Psoas muscle (tissue), 8 donors: ENCODE data around the gene HPCAL1. TPM values are rescaled to one million over a fixed set of nuclear protein-coding genes. Genes with fewer than 3 reads are reported as not detected.

Experiments used
- ATAC-seq, 4 donors: fragments of 200-7000 bp; cut with Tn5 transposase; one replicate each; pipeline ENCODE4 v1.9.1; 2020; ENCODE audit warnings: moderate library complexity in 3 of 4, mild to moderate bottlenecking in 2 of 4
- DNase-seq, 2 donors: peaks; one replicate each; pipeline ENCODE4 v3.0.0-alpha.2; 2020
- H3K27ac ChIP-seq: fragments of 200-600 bp; one replicate; pipeline ENCODE4 v1.8.0; 2022
- H3K27me3 ChIP-seq, 3 donors: fragments of 200-600 bp in 1 of 3; one replicate each; pipeline versions ENCODE4 v1.6.1 to v1.8.0; 2013 to 2022; ENCODE audit warnings: low read length in 2 of 3, mild to moderate bottlenecking in 2 of 3, moderate library complexity in 1 of 3; ENCODE audit not compliant: insufficient read depth in 3 of 3
- H3K36me3 ChIP-seq, 2 donors: fragments of 200-600 bp in 1 of 2; one replicate each; pipeline versions ENCODE4 v1.6.1 to v1.8.0; 2013 to 2022; ENCODE audit warnings: low read depth in 1 of 2, mild to moderate bottlenecking in 1 of 2, moderate library complexity in 1 of 2; ENCODE audit not compliant: insufficient read depth in 1 of 2
- H3K4me1 ChIP-seq: fragments of 200-600 bp; one replicate; pipeline ENCODE4 v1.8.0; 2022
- H3K4me3 ChIP-seq: fragments of 200-600 bp; one replicate; pipeline ENCODE4 v1.8.0; 2022; ENCODE audit warnings: mild to moderate bottlenecking
- H3K9me3 ChIP-seq: fragments of 200-600 bp; one replicate; pipeline ENCODE4 v1.8.0; 2022
- WGBS, 3 donors: extraction: QIAGEN DNeasy Blood & Tissue Kit; methylation state at CpG; one replicate each; pipeline versions ENCODE4 v1.1.6 to v1.1.7; 2013; 5-methylcytosine and 5-hydroxymethylcytosine counted together
- intact Hi-C, 2 donors: fragments of 100-400 bp; cut with DNase I; formaldehyde crosslinking; loops; one replicate each; pipeline versions ENCODE4 v1.11.0 to v1.14.2; 2022
- polyA plus RNA-seq, 3 donors: library from polyadenylated mRNA; stranded (reverse); fragments of 200-250 nt; gene quantifications; one replicate each; pipeline ENCODE4 v1.2.3, GENCODE V29; 2013
- total RNA-seq, 4 donors: library from RNA; stranded (reverse); fragmentation: NEBNext Ultra II Directional in 2 of 4; extraction: Animal tissue kit (Norgen Biotek cat#: 25700) in 2 of 4; gene quantifications; one replicate each; pipeline versions ENCODE4 v1.2.1 to v1.2.4, GENCODE V29; 2021 to 2023
- TF ChIP-seq, protein P1 (sequence below): fragments of 200-600 bp; IDR thresholded peaks from one replicate; pipeline ENCODE4 v1.8.0; 2022; ENCODE audit warnings: antibody characterized with exemption
- donor health status: healthy with polysubstance abuse.
- donor health status: DM: no; HTN: no; CAD: no; lungs with moderate emphysema.
- donor health status: Bipolar disorder and iron deficiency.
- donor health status: healthy.
- donor health status: DM: yes; HTN: yes; CAD: no.
- donor health status: DM: no; HTN: no; CAD: no.
- donor health status: DM: no; HTN: no; CAD: no.
- donor health status: DM: yes; HTN: yes; CAD: no.

Gene HPCAL1
- total and polyA plus RNA-seq, 7 donors, result 16.1 to 182 (median 33.4) TPM

DNA sequence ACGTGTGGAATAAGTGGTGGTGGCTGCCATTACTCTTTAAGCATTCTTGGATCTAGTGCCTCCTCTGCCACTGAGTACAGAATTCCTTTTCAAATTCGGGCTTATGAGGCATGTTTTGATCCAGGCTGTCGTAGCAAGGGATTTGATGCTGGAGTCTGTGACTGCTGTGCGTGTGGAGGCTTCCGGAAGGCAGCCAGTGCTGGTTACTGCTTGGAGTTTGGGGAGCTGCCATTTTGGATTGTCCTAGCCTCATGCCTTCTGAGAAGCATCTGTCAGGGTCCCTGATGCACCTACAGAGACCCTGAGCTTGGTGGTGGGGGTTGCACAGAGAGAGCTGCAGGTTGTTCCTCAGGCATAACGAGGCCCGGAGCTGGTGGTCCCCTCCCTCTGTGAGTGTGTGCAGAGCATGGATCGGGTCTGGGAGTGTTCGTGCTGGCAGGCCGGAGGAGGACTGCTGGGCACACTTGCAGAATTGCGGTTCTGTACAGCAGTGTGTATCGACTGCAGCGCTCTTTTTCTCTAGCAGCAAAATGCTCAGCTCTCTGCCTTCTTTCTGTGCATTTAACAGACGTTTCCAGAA is 7.7 kb downstream of the HPCAL1 start:
- ATAC-seq, result no peak
- H3K36me3 ChIP-seq, result no peaks in the 10 kb centered on the region
- no peak overlapping the region for H3K4me3 ChIP-seq
- intact Hi-C loops, result no loop called here
- 87 to 90% (median 88%) methylated on average over 14 of the region's 14 CpGs for WGBS, 3 donors
- H3K9me3 ChIP-seq, result no peaks in the 10 kb centered on the region
- peaks cover 0 to 4% (median 0%) of the 10 kb centered on the region in 3 donors for H3K27me3 ChIP-seq
- H3K4me1 ChIP-seq, result no peaks in the 10 kb centered on the region
- TF ChIP-seq, protein P1, sequence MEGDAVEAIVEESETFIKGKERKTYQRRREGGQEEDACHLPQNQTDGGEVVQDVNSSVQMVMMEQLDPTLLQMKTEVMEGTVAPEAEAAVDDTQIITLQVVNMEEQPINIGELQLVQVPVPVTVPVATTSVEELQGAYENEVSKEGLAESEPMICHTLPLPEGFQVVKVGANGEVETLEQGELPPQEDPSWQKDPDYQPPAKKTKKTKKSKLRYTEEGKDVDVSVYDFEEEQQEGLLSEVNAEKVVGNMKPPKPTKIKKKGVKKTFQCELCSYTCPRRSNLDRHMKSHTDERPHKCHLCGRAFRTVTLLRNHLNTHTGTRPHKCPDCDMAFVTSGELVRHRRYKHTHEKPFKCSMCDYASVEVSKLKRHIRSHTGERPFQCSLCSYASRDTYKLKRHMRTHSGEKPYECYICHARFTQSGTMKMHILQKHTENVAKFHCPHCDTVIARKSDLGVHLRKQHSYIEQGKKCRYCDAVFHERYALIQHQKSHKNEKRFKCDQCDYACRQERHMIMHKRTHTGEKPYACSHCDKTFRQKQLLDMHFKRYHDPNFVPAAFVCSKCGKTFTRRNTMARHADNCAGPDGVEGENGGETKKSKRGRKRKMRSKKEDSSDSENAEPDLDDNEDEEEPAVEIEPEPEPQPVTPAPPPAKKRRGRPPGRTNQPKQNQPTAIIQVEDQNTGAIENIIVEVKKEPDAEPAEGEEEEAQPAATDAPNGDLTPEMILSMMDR, result no peak
- H3K27ac ChIP-seq, result no peak overlapping the region
- DNase-seq, result no peak

DNA sequence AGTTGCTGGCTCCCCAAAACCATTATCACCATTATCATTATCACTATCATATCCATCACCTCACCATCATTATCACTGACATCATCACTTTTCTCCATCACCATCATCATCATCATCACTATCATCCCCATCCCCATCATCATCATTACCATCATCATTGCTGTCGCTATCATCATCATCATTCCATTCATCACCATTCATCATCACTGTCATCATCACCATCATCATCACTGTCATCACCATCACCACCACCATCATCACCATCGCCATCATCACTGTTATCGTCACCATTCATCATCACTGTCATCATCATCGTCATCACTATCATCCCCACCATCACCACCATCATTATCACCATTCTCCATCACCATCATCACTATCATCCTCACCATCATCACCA is 9.0 kb downstream of the HPCAL1 start:
- Histone ChIP-seq H3K4me3 (no peak overlapping the region), H3K9me3 (no peaks in the 10 kb centered on the region), H3K36me3 (no peaks in the 10 kb centered on the region), H3K27ac (no peak overlapping the region), H3K27me3 (peaks cover 0 to 4% (median 0%) of the 10 kb centered on the region in 3 donors), H3K4me1 (no peaks in the 10 kb centered on the region)
- 73 to 88% (median 87%) methylated on average over 4 of the region's 4 CpGs for WGBS, 3 donors
- intact Hi-C loops, result no loop called here
- DNase-seq (no peak), ATAC-seq (no peak)
- TF ChIP-seq, protein P1, result no peak

- Histone ChIP-seq H3K4me1 (no peaks in the 10 kb centered on the region), H3K9me3 (no peaks in the 10 kb centered on the region), H3K4me3 (no peak overlapping the region), H3K27me3 (no peaks in the 10 kb centered on the region), H3K36me3 (no peaks in the 10 kb centered on the region), H3K27ac (no peak overlapping the region)
- ATAC-seq (no peak), DNase-seq (no peak)
- WGBS, 3 donors, result 84 to 97% (median 97%) methylated on average over 5 of the region's 5 CpGs
- TF ChIP-seq, protein P1, result no peak
- intact Hi-C loops, result no loop called here
Measured at GRCh38 chr2:10312437-10312957, 9.8 kb downstream of the HPCAL1 start.

GRCh38 chr2:10316336-10316735 is 13.6 kb downstream of the HPCAL1 start:
- H3K9me3 ChIP-seq, result no peaks in the 10 kb centered on the region
- TF ChIP-seq, protein P1, result no peak
- H3K4me1 ChIP-seq, result no peaks in the 10 kb centered on the region
- 50 to 66% (median 64%) methylated on average over 6 of the region's 6 CpGs for WGBS, 3 donors
- DNase-seq (no peak), ATAC-seq (peak in 2 of 4 donors; percentile 27 to 44)
- H3K27me3 ChIP-seq, result no peaks in the 10 kb centered on the region
- no peak overlapping the region for H3K4me3 ChIP-seq
- intact Hi-C loops, result no loop called here
- H3K36me3 ChIP-seq, result no peaks in the 10 kb centered on the region
- H3K27ac ChIP-seq, result no peak overlapping the region

DNA sequence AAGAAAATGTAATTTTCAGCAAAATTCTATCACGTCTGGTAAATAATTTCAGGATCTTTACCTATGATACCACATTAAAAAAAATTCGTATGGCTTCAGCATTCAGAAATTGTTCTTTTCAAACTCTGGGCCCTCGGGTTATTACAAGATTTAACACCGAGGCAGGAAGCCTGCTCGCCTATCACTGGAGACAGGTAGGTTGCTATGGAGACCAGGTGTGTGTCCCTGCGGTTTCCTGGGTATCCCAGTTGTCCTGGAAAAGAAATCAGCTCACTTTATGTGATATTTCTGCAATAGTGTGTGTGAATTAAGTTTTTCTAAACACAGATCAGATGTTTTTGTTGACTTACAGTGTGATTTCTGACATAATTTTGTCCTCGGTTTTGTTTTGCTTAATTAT is 14.2 kb downstream of the HPCAL1 start:
- no peak for ATAC-seq
- WGBS, 3 donors, result 85 to 89% (median 87%) methylated on average over 7 of the region's 7 CpGs
- no peak overlapping the region for H3K4me3 ChIP-seq
- intact Hi-C loops, result no loop called here
- H3K36me3 ChIP-seq, result no peaks in the 10 kb centered on the region
- H3K27ac ChIP-seq, result no peak overlapping the region
- H3K4me1 ChIP-seq, result no peaks in the 10 kb centered on the region
- DNase-seq, result no peak
- TF ChIP-seq, protein P1, result no peak
- H3K9me3 ChIP-seq, result no peaks in the 10 kb centered on the region
- H3K27me3 ChIP-seq, result no peaks in the 10 kb centered on the region
